Heart right ventricle (tissue), 16 donors: ENCODE data around the gene GRIN2C. TPM values are rescaled to one million over a fixed set of nuclear protein-coding genes. Genes with fewer than 3 reads are reported as not detected.

Experiments used
- ATAC-seq, 8 donors: fragments of 200-7000 bp; cut with Tn5 transposase; one replicate each; pipeline ENCODE4 v1.9.1; 2020; ENCODE audit warnings: mild to moderate bottlenecking in 8 of 8, moderate library complexity in 8 of 8, moderate number of reproducible peaks in 1 of 8
- DNase-seq, 2 donors: peaks; one replicate each; pipeline ENCODE4 v3.0.0-alpha.2; 2020
- H3K27ac ChIP-seq, 10 donors: fragments of 200-600 bp; sonication (generic) in 2 of 10; one replicate each; pipeline versions ENCODE4 v1.5.0 to v1.8.0; 2020 to 2022; ENCODE audit warnings: mild to moderate bottlenecking in 3 of 10
- H3K27me3 ChIP-seq, 7 donors: fragments of 200-600 bp; one replicate each; pipeline ENCODE4 v1.8.0; 2021 to 2022; ENCODE audit warnings: mild to moderate bottlenecking in 2 of 7
- H3K36me3 ChIP-seq, 9 donors: fragments of 200-600 bp; sonication (generic) in 1 of 9; one replicate each; pipeline versions ENCODE4 v1.5.0 to v1.8.0; 2020 to 2022; ENCODE audit warnings: mild to moderate bottlenecking in 2 of 9
- H3K4me1 ChIP-seq, 9 donors: fragments of 200-600 bp; sonication (generic) in 1 of 9; one replicate each; pipeline versions ENCODE4 v1.5.0 to v1.8.0; 2020 to 2022; ENCODE audit warnings: mild to moderate bottlenecking in 4 of 9
- H3K4me3 ChIP-seq, 10 donors: fragments of 200-600 bp; sonication (generic) in 2 of 10; one replicate each; pipeline versions ENCODE4 v1.5.0 to v1.8.0; 2020 to 2022; ENCODE audit warnings: mild to moderate bottlenecking in 7 of 10, moderate library complexity in 2 of 10
- H3K9me3 ChIP-seq, 11 donors: fragments of 200-600 bp in 10 of 11; sonication (generic) in 2 of 11; one replicate each; pipeline versions ENCODE4 v1.5.0 to v1.8.0; 2013 to 2022; ENCODE audit warnings: mild to moderate bottlenecking in 2 of 11, control low read depth in 1 of 11, moderate library complexity in 1 of 11
- CTCF ChIP-seq, 9 donors: fragments of 200-600 bp; sonication (generic) in 2 of 9; IDR thresholded peaks; one replicate each; pipeline versions ENCODE4 v1.5.0 to v1.8.0; 2021 to 2022; ENCODE audit warnings: antibody characterized with exemption in 9 of 9, mild to moderate bottlenecking in 5 of 9, moderate library complexity in 1 of 9
- WGBS, 2 donors: extraction: QIAGEN DNeasy Blood & Tissue Kit; methylation state at CpG; one replicate each; pipeline ENCODE4 v1.1.7; 2013; ENCODE audit warnings: inconsistent platforms in 1 of 2; 5-methylcytosine and 5-hydroxymethylcytosine counted together
- intact Hi-C, 10 donors: fragments of 100-400 bp; cut with DNase I; formaldehyde crosslinking; loops; one replicate each; pipeline versions ENCODE4 v1.11.1 to v1.14.2; 2022
- polyA plus RNA-seq, 2 donors: library from polyadenylated mRNA; stranded (reverse); fragments of 200-250 nt; gene quantifications; one replicate each; pipeline ENCODE4 v1.2.3, GENCODE V29; 2013
- total RNA-seq, 10 donors: library from RNA; stranded (reverse); fragmentation: NEBNext Ultra II Directional in 3 of 10; extraction: Animal tissue kit (Norgen Biotek cat#: 25700) in 3 of 10; gene quantifications; one replicate each; pipeline versions ENCODE4 v1.2.1 to v1.2.4, GENCODE V29; 2021 to 2023
- donor health status: Arrhythmogenic right ventricular cardiomyopathy.
- donor health status: ischemic (EF 13 %, LVEDD 7.1; RV severe dilation, severe dysfunction).
- donor health status: healthy with polysubstance abuse.
- donor health status: DM: no; HTN: yes; CAD: no.
- donor health status: DM: no; HTN: no; CAD: no.
- donor health status: ischemic (EF 25% LVEDD 6.9; RV normal size, moderate dysfunction).
- donor health status: ischemic (EF 25% LVEDD 5.7; RV mildly dilated, moderate dysfunction).
- donor health status: healthy.
- donor health status: DM: yes; HTN: yes; CAD: no.
- donor health status: Ischemic cardiomyopathy.
- donor health status: ischemic (EF 35%, LVEDD 5.7; RV mildly dilated, moderate dysfunction).
- donor health status: nonischemic (EF 11% LVEDD 7.7; RV severe dilation, severe dysfunction).
- donor health status: DM: yes; HTN: yes; CAD: no.
- donor health status: PGD.
- donor health status: ischemic (EF 29% LVEDD 5.4; RV normal size, mild dysfunction).
- donor health status: nonischemic (EF 23%, LVEDD 6.1; RV moderate dilation, normal function).

GRIN2C gene
- total and polyA plus RNA-seq, 12 donors: 0.13 to 0.66 (median 0.31) TPM

GRCh38 chr17:74898376-74898946 lies 38.8 kb upstream of the GRIN2C start:
- 78 to 87% methylated on average over 11 of the region's 11 CpGs for WGBS, 2 donors
- ATAC-seq (no peak), DNase-seq (no peak)
- no peaks in the 10 kb centered on the region for H3K9me3 ChIP-seq
- TF ChIP-seq CTCF (IDR thresholded peaks at IDR 0.05): no peak
- no peak overlapping the region for H3K4me3 ChIP-seq
- H3K27ac ChIP-seq: no peak overlapping the region
- peaks cover 0 to 45% (median 35%) of the 10 kb centered on the region in 7 donors for H3K27me3 ChIP-seq
- no peaks in the 10 kb centered on the region for H3K36me3 ChIP-seq
- intact Hi-C loops: no loop called here
- peaks cover 0 to 5% (median 3%) of the 10 kb centered on the region in 9 donors for H3K4me1 ChIP-seq

GRCh38 chr17:74893936-74894671 lies 34.4 kb upstream of the GRIN2C start:
- ATAC-seq: no peak
- H3K27me3 ChIP-seq: peaks cover 6 to 69% (median 60%) of the 10 kb centered on the region in 7 donors
- H3K4me3 ChIP-seq: peak overlapping the region in 8 of 10 donors; percentile 26 to 43 (median 32)
- no peaks in the 10 kb centered on the region for H3K36me3 ChIP-seq
- DNase-seq: no peak
- WGBS, 2 donors: 21 to 27% methylated on average over 22 of the region's 22 CpGs
- intact Hi-C loops: no loop called here
- TF ChIP-seq CTCF (IDR thresholded peaks at IDR 0.05): no peak
- H3K27ac ChIP-seq: no peak overlapping the region
- peaks cover 3 to 11% (median 6%) of the 10 kb centered on the region in 9 donors for H3K4me1 ChIP-seq
- no peaks in the 10 kb centered on the region for H3K9me3 ChIP-seq

GRCh38 chr17:74892974-74893911 lies 33.6 kb upstream of the GRIN2C start, which contains the start of gene FADS6:
FADS6 (minus strand) TSS chr17:74893633; CDS start chr17:74893595, 38 bp downstream.
- peak in 4 of 8 donors; percentile 14 to 63 (median 36) for ATAC-seq
- Histone ChIP-seq H3K36me3 (no peaks in the 10 kb centered on the region), H3K27ac (no peak within 1 kb of the TSS), H3K4me3 (peak within 1 kb of the TSS; percentile 6 to 43 (median 32)), H3K27me3 (peaks cover 6 to 78% (median 69%) of the 10 kb centered on the region in 7 donors), H3K4me1 (peaks cover 3 to 11% (median 6%) of the 10 kb centered on the region in 9 donors), H3K9me3 (no peaks in the 10 kb centered on the region)
- DNase-seq: no peak
- no peak for TF ChIP-seq CTCF (IDR thresholded peaks at IDR 0.05)
- intact Hi-C loops: no loop called here
- 4 to 5% methylated on average over 79 to 86 of the region's 86 CpGs for WGBS, 2 donors
